H9 (cell line): Measurements from ENCODE around the gene TRIP6. TPM values are rescaled to one million over a fixed set of nuclear protein-coding genes. Genes with fewer than 3 reads are reported as not detected.

Experiments used
- DNase-seq: peaks from one replicate; pipeline ENCODE4 v3.0.0-alpha.2; 2017
- H2AFZ ChIP-seq: one replicate; pipeline ENCODE4 v1.6.1; 2013; ENCODE audit warnings: mild to moderate bottlenecking, low read length, control low read depth, moderate library complexity
- H2AK5ac ChIP-seq: 2 replicates; pipeline ENCODE4 v1.6.1; 2013; ENCODE audit warnings: low read length, control low read depth, mixed read lengths; ENCODE audit not compliant: insufficient read length
- H2BK120ac ChIP-seq: one replicate; pipeline ENCODE4 v1.6.1; 2013; ENCODE audit warnings: low read depth, mild to moderate bottlenecking, low read length, control low read depth, inconsistent platforms; ENCODE audit not compliant: poor library complexity, severe bottlenecking
- H2BK12ac ChIP-seq: 2 replicates; pipeline ENCODE4 v1.6.1; 2013; ENCODE audit warnings: low read length, control low read depth, mixed read lengths, low read depth; ENCODE audit not compliant: insufficient read length
- H2BK15ac ChIP-seq: 2 replicates; pipeline ENCODE4 v1.6.1; 2013; ENCODE audit warnings: low read depth, low read length, control low read depth
- H2BK20ac ChIP-seq: one replicate; pipeline ENCODE4 v1.6.1; 2013; ENCODE audit warnings: low read depth, mild to moderate bottlenecking, low read length, control low read depth, inconsistent platforms; ENCODE audit not compliant: poor library complexity, severe bottlenecking
- H2BK5ac ChIP-seq: 2 replicates; pipeline ENCODE4 v1.6.1; 2013; ENCODE audit warnings: low read length, control low read depth, mixed read lengths; ENCODE audit not compliant: insufficient read length
- H3K14ac ChIP-seq: 2 replicates; pipeline ENCODE4 v1.6.1; 2013; ENCODE audit warnings: low read length, control low read depth; ENCODE audit not compliant: insufficient read depth
- H3K18ac ChIP-seq: 2 replicates; pipeline ENCODE4 v1.6.1; 2013; ENCODE audit warnings: low read depth, mild to moderate bottlenecking, mixed read lengths, low read length, control low read depth; ENCODE audit not compliant: insufficient read length
- H3K23ac ChIP-seq: 2 replicates; pipeline ENCODE4 v1.6.1; 2013; ENCODE audit warnings: low read length, control low read depth, mixed read lengths, low read depth; ENCODE audit not compliant: insufficient read length
- H3K23me2 ChIP-seq: 2 replicates; pipeline ENCODE4 v1.6.1; 2013; ENCODE audit warnings: low read depth, mild to moderate bottlenecking, mixed read lengths, low read length, control low read depth; ENCODE audit not compliant: insufficient read length, poor library complexity, severe bottlenecking
- H3K27ac ChIP-seq: 2 replicates; pipeline ENCODE4 v1.5.1; 2013; ENCODE audit warnings: low read length, control low read depth, mixed read lengths, low read depth; ENCODE audit not compliant: insufficient read length
- H3K27me3 ChIP-seq: 2 replicates; pipeline ENCODE4 v1.6.1; 2013; ENCODE audit warnings: low read length, control low read depth, inconsistent platforms; ENCODE audit not compliant: insufficient read depth
- H3K4ac ChIP-seq: 2 replicates; pipeline ENCODE4 v1.6.1; 2013; ENCODE audit warnings: low read depth, mild to moderate bottlenecking, control low read depth, inconsistent platforms, low read length, moderate library complexity
- H3K4me1 ChIP-seq: 2 replicates; pipeline ENCODE4 v1.6.1; 2013; ENCODE audit warnings: low read length, control low read depth, inconsistent platforms; ENCODE audit not compliant: insufficient read depth
- H3K4me2 ChIP-seq: 2 replicates; pipeline ENCODE4 v1.6.1; 2013; ENCODE audit warnings: low read length, control low read depth, mixed read lengths; ENCODE audit not compliant: insufficient read length, insufficient read depth
- H3K56ac ChIP-seq: 2 replicates; pipeline ENCODE4 v1.6.1; 2013; ENCODE audit warnings: low read depth, mild to moderate bottlenecking, mixed read lengths, low read length, control low read depth; ENCODE audit not compliant: insufficient read length
- H3K79me1 ChIP-seq: 2 replicates; pipeline ENCODE4 v1.6.1; 2013; ENCODE audit warnings: low read depth, mild to moderate bottlenecking, moderate library complexity, low read length, control low read depth, inconsistent platforms; ENCODE audit not compliant: insufficient read depth, poor library complexity, severe bottlenecking
- H3K79me2 ChIP-seq: 2 replicates; pipeline ENCODE4 v1.6.1; 2013; ENCODE audit warnings: low read length, control low read depth, inconsistent platforms; ENCODE audit not compliant: insufficient read depth
- H3K9ac ChIP-seq: 2 replicates; pipeline ENCODE4 v1.6.1; 2013; ENCODE audit warnings: low read length, control low read depth, mixed read lengths; ENCODE audit not compliant: insufficient read length; ENCODE audit errors: extremely low read depth
- H3K9me3 ChIP-seq: one replicate; pipeline ENCODE4 v1.6.1; 2013; ENCODE audit warnings: low read depth, low read length, inconsistent platforms; ENCODE audit not compliant: control insufficient read depth
- H3T11ph ChIP-seq: one replicate; pipeline ENCODE4 v1.6.1; 2013; ENCODE audit warnings: mild to moderate bottlenecking, low read length, control low read depth, inconsistent platforms
- H4K20me1 ChIP-seq: one replicate; pipeline ENCODE4 v1.6.1; 2013; ENCODE audit not compliant: control insufficient read depth, insufficient read length, insufficient read depth
- H4K5ac ChIP-seq: 2 replicates; pipeline ENCODE4 v1.6.1; 2013; ENCODE audit warnings: low read depth, mild to moderate bottlenecking, mixed read lengths, low read length, control low read depth; ENCODE audit not compliant: insufficient read length
- H4K8ac ChIP-seq: replicated peaks from 2 replicates; pipeline ENCODE4 v1.6.1; 2013; ENCODE audit warnings: low read length, control low read depth, mixed read lengths, low read depth; ENCODE audit not compliant: insufficient read length
- H4K91ac ChIP-seq: 2 replicates; pipeline ENCODE4 v1.6.1; 2013; ENCODE audit warnings: low read depth, mild to moderate bottlenecking, moderate library complexity, mixed read lengths, low read length, control low read depth; ENCODE audit not compliant: insufficient read length
- H3K27ac Mint-ChIP-seq, 3 experiments: 2 replicates in 2 of 3; 3 replicates in 1 of 3; pipeline ENCODE4 v1.8.0; 2020 to 2021; ENCODE audit warnings: mixed read lengths in 3 of 3, mild to moderate bottlenecking in 1 of 3, moderate library complexity in 1 of 3
- H3K27me3 Mint-ChIP-seq: 2 replicates; pipeline ENCODE4 v1.8.0; 2021; ENCODE audit warnings: low read depth, mild to moderate bottlenecking, moderate library complexity, mixed read lengths
- H3K36me3 Mint-ChIP-seq, 3 experiments: 2 replicates in 2 of 3; 3 replicates in 1 of 3; pipeline ENCODE4 v1.8.0; 2020 to 2021; ENCODE audit warnings: low read depth in 3 of 3, mixed read lengths in 3 of 3; ENCODE audit not compliant: insufficient read depth in 1 of 3
- H3K4me1 Mint-ChIP-seq, 2 experiments: 2 replicates each; pipeline ENCODE4 v1.8.0; 2020; ENCODE audit warnings: mixed read lengths in 2 of 2
- H3K4me3 Mint-ChIP-seq, 2 experiments: 2 replicates in 1 of 2; 3 replicates in 1 of 2; pipeline ENCODE4 v1.8.0; 2020 to 2021; ENCODE audit warnings: mild to moderate bottlenecking in 2 of 2, mixed read lengths in 2 of 2, moderate library complexity in 1 of 2
- H3K9me3 Mint-ChIP-seq, 2 experiments: 2 replicates in 1 of 2; 3 replicates in 1 of 2; pipeline ENCODE4 v1.8.0; 2020; ENCODE audit warnings: mild to moderate bottlenecking in 2 of 2, mixed read lengths in 2 of 2, moderate library complexity in 1 of 2
- microRNA-seq: library from miRNA; unstranded; fragments of <30 nt; microRNA quantifications from one replicate; pipeline ENCODE4, GENCODE V29; 2020; ENCODE audit warnings: borderline microRNAs expressed
- total RNA-seq: library from RNA; stranded (reverse); gene quantifications from 2 replicates; pipeline ENCODE4 v1.2.1, GENCODE V29; 2021
- TF ChIP-seq, protein P1 (sequence below): fragments of 200-600 bp; sonication (generic); conservative IDR thresholded peaks from 3 replicates; pipeline ENCODE4 v1.8.0; 2021; ENCODE audit warnings: antibody characterized with exemption, mild to moderate bottlenecking

The TRIP6 gene
- total RNA-seq, 1 experiment from 2014 or later: 122 TPM

DNA sequence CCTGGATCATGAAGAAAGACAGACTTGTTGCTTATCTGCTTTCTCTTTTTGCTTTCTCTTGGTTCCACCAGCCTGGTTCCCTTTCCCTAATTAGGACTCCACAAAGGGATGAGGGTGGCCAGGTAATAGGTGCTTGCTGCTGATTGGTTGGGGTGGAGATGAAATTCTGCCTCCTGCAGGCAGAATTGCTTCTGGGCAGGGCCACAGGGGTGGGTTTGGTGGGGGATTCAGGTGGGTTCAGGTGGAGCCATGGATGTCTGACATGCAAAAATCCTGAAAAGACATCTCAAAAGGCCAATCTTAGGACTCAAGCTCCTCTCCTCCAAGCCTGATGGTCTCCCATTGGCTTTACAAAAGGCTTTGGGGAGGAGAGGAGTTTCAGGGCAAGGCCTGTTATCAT is 53.9 kb downstream of the TRIP6 start:
- Histone ChIP-seq H4K20me1 (no peaks in the 10 kb centered on the region), H2BK20ac (no peak overlapping the region), H3K27ac (no peak overlapping the region), H3K23me2 (no peaks in the 10 kb centered on the region), H4K91ac (no peak overlapping the region), H3K79me2 (no peaks in the 10 kb centered on the region), H3K23ac (no peak overlapping the region), H4K8ac (no peak overlapping the region), H3K9ac (no peak overlapping the region), H3K27me3 (no peaks in the 10 kb centered on the region), H3K4me1 (peaks cover 2% of the 10 kb centered on the region), H2BK15ac (no peak overlapping the region), H3K79me1 (no peaks in the 10 kb centered on the region), H3T11ph (no peak overlapping the region), H4K5ac (no peak overlapping the region), H2AFZ (no peak overlapping the region), H3K9me3 (no peaks in the 10 kb centered on the region), H3K4ac (no peak overlapping the region), H2BK12ac (no peak overlapping the region), H2BK120ac (no peak overlapping the region), H2AK5ac (no peak overlapping the region), H3K18ac (no peak overlapping the region), H3K56ac (no peak overlapping the region), H3K14ac (no peak overlapping the region), H2BK5ac (no peak overlapping the region), H3K4me2 (no peak overlapping the region)
- TF ChIP-seq, protein P1, sequence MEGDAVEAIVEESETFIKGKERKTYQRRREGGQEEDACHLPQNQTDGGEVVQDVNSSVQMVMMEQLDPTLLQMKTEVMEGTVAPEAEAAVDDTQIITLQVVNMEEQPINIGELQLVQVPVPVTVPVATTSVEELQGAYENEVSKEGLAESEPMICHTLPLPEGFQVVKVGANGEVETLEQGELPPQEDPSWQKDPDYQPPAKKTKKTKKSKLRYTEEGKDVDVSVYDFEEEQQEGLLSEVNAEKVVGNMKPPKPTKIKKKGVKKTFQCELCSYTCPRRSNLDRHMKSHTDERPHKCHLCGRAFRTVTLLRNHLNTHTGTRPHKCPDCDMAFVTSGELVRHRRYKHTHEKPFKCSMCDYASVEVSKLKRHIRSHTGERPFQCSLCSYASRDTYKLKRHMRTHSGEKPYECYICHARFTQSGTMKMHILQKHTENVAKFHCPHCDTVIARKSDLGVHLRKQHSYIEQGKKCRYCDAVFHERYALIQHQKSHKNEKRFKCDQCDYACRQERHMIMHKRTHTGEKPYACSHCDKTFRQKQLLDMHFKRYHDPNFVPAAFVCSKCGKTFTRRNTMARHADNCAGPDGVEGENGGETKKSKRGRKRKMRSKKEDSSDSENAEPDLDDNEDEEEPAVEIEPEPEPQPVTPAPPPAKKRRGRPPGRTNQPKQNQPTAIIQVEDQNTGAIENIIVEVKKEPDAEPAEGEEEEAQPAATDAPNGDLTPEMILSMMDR: peak; percentile 30; the same call in 2 of the 3 replicates
- Mint-ChIP-seq H3K9me3 (peaks cover 5 to 7% of the 10 kb centered on the region in 2 experiments; a peak in 4 of 5 replicates), H3K27ac (no peak overlapping the region), H3K4me3 (no peak overlapping the region), H3K36me3 (peaks cover 0 to 5% (median 0%) of the 10 kb centered on the region in 3 experiments; a peak in 4 of 7 replicates), H3K4me1 (peaks cover 38 to 45% of the 10 kb centered on the region in 2 experiments), H3K27me3 (peaks cover 2% of the 10 kb centered on the region)
- peak; percentile 61 for DNase-seq

Small RNAs within 50 kb of the gene (microRNA-seq; reads per million reads assigned to microRNA genes)
- not detected for gene MIR6875

Other genes with a start within 250 kb of the TRIP6 start
- gene TFR2, start 225.8 kb upstream of the TRIP6 start, total RNA-seq: 1.9 and 2.3 TPM in 2 replicates
- 0.33 and 0.50 TPM in 2 replicates for gene ACTL6B, start 210.9 kb upstream of the TRIP6 start, total RNA-seq
- 171 and 174 TPM in 2 replicates for gene GNB2, start 193.6 kb upstream of the TRIP6 start, total RNA-seq
- gene GIGYF1, start 173.1 kb upstream of the TRIP6 start, total RNA-seq: 101 and 104 TPM in 2 replicates
- 96.7 and 96.9 TPM in 2 replicates for gene POP7, start 161.3 kb upstream of the TRIP6 start, total RNA-seq
- gene EPO, start 146.9 kb upstream of the TRIP6 start, total RNA-seq: 0.33 and 0.44 TPM in 2 replicates
- gene ZAN, start 133.8 kb upstream of the TRIP6 start, total RNA-seq: not detected in 2 replicates
- gene EPHB4, start 39.9 kb upstream of the TRIP6 start, total RNA-seq: 132 and 135 TPM in 2 replicates
- gene SLC12A9, start 14.7 kb upstream of the TRIP6 start, total RNA-seq: 42.3 and 43.0 TPM in 2 replicates
- 373 and 382 TPM in 2 replicates for gene SRRT, start 7.7 kb downstream of the TRIP6 start, total RNA-seq
- gene UFSP1, start 22.3 kb downstream of the TRIP6 start, total RNA-seq: 4.3 and 4.6 TPM in 2 replicates
- 5.7 and 7.0 TPM in 2 replicates for gene ACHE, start 28.5 kb downstream of the TRIP6 start, total RNA-seq
- 27.4 and 29.2 TPM in 2 replicates for gene MUC3A, start 82.1 kb downstream of the TRIP6 start, total RNA-seq
- gene MUC12, start 102.2 kb downstream of the TRIP6 start, total RNA-seq: 11.5 and 12.2 TPM in 2 replicates
- gene MUC17, start 152.7 kb downstream of the TRIP6 start, total RNA-seq: not detected in 2 replicates
- 21.8 and 22.4 TPM in 2 replicates for gene TRIM56, start 218.1 kb downstream of the TRIP6 start, total RNA-seq